RWPE1 (cell line): Measurements from ENCODE around the gene PDE3B.

Source experiments
- CTCF ChIA-PET: fragments of 350-600 bp; sonication (Branson Sonifier 250); formaldehyde crosslinking; extraction: SDS; loops from one replicate; lab custom pipeline; 2021; lab: Yijun Ruan, JAX
- POLR2A ChIA-PET: fragments of 400-600 bp; formaldehyde crosslinking; extraction: SDS; loops from one replicate; lab custom pipeline; 2020; ENCODE audit warnings: antibody characterized with exemption; ENCODE audit not compliant: low non-redundant PET; lab: Yijun Ruan, JAX
- DNase-seq: peaks from one replicate; pipeline ENCODE4 v3.0.0; 2012; ENCODE audit warnings: low spot score
- H3K27ac ChIP-seq: fragments of 450-650 bp; 2 replicates; pipeline ENCODE4 v1.5.1; 2017
- TF ChIP-seq, protein P1 (sequence below): fragments of 450-650 bp; conservative IDR thresholded peaks from 2 replicates; pipeline ENCODE4 v1.5.1; 2017; ENCODE audit warnings: low read depth, mild to moderate bottlenecking

The PDE3B gene

DNA sequence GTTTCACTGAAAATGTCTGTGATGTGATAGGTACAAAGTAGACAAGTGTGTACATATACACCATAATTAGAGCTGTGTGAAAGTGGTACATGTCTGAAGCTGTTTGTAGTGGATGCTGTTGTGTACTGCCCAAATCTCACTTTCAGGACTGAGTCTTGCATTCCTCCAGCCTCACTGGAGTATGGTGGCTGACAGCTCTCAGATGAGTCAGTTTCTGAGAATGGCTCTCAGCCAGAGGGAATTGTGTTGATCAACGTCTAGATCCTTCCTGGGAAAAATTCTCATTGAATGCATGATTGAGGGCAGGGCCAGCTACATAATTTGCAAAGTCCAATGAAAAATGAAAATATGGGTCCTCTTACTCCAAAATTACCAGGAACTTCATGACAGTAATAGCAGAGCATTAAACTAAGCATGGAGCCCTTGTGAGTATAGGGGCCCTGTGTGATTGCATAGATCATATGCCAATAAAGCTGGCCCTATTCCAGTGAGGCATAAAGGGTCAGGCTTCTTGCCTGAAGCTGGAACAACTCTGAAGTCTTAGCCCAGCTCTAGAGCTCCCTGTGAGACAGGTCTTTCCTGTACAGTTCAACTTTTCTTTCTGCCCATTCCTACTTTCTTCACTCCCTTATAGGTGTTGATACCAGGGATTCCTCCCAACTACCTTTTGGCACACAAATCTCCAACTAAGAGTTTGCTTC, 259.2 kb downstream of the PDE3B start:
- ChIA-PET CTCF (no interaction called here), POLR2A (interaction anchor here (0.8 kb wide), 1 partner anchor 11 kb away, joined by 3 read pairs; the partner anchor contains the start of gene CYP2R1)
- TF ChIP-seq, protein P1, sequence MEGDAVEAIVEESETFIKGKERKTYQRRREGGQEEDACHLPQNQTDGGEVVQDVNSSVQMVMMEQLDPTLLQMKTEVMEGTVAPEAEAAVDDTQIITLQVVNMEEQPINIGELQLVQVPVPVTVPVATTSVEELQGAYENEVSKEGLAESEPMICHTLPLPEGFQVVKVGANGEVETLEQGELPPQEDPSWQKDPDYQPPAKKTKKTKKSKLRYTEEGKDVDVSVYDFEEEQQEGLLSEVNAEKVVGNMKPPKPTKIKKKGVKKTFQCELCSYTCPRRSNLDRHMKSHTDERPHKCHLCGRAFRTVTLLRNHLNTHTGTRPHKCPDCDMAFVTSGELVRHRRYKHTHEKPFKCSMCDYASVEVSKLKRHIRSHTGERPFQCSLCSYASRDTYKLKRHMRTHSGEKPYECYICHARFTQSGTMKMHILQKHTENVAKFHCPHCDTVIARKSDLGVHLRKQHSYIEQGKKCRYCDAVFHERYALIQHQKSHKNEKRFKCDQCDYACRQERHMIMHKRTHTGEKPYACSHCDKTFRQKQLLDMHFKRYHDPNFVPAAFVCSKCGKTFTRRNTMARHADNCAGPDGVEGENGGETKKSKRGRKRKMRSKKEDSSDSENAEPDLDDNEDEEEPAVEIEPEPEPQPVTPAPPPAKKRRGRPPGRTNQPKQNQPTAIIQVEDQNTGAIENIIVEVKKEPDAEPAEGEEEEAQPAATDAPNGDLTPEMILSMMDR: no peak
- DNase-seq: peak; percentile 50
- no peak overlapping the region for H3K27ac ChIP-seq

DNA sequence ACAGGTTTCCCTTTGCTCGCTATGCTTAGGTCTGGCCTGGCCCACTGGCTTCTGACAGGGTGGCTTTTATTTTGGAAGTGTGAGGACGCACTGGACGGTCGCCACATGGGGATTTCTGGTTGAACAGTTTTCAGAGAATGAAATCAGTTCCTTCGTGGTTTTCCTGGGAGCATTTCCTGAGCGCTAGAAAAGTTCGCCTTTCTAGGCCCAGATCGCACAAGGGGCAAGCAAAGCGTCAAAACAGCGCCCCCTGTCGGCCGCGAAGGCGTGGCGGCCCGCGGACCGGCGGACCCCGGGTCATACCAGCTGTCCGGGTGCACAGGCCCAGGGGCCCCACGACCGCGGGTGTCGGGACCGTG, 261.1 kb downstream of the PDE3B start:
- no peak for DNase-seq
- POLR2A ChIA-PET: no interaction called here
- no peak overlapping the region for H3K27ac ChIP-seq
- TF ChIP-seq, protein P1: peak; percentile 57
- CTCF ChIA-PET: interaction anchor here (0.6 to 0.9 kb wide), 2 partner anchors 193 to 692 kb away, joined by 4 to 5 read pairs; no protein-coding TSS in a partner anchor

DNA sequence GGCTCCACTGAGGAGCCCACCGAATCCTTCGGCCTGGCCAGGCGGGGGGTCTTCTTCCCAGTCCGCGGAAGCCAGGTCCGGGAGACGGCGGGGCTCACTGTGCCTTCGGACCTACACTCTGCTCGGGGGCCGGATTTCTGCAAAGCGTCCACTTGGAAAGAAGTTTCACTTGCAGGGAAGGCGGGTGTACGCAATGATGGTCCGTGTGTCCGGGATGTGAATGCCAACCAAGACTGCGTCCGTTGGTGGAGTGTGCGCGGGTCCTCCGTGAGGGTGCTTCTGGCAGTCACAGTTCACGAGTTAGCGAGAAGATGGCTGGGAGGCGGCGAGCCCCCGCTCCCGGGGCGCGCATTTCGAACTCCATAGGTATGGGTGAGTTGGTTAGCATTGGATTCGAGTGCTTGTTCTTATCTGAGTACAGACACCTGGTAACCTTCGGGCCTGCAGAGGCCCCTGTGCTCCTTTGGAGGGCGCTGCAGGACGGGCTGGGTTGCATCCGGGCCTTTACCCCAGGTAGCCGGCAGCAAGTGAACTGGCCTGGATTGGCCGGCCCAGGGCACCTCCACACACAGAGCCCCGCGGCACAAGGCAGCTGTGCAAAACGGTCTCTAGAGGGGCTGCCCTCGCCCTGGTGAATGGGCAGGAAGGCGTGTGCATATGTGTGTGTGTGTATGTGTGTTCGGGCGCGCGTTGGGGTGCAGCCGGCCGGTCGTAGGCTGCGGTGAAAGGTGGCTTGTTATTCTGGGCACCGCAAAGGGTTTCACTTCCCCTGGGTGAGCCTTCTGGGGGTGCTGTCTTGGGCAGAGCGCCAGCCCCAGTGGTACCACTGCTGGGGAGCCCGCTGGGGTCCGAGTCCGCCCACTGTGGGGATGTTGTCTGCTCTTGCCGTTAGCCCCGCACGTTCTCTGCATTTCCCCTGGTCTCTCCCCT, 261.8 kb downstream of the PDE3B start:
- CTCF ChIA-PET: interaction anchor here (0.6 to 3.2 kb wide), 3 partner anchors 116 to 691 kb away, joined by 4 to 18 read pairs (median 5); no protein-coding TSS in a partner anchor
- POLR2A ChIA-PET: no interaction called here
- TF ChIP-seq, protein P1: 0 out of 2 replicates have a peak, but pooled peaks have one; percentile 32
- no peak overlapping the region for H3K27ac ChIP-seq
- DNase-seq: no peak

DNA sequence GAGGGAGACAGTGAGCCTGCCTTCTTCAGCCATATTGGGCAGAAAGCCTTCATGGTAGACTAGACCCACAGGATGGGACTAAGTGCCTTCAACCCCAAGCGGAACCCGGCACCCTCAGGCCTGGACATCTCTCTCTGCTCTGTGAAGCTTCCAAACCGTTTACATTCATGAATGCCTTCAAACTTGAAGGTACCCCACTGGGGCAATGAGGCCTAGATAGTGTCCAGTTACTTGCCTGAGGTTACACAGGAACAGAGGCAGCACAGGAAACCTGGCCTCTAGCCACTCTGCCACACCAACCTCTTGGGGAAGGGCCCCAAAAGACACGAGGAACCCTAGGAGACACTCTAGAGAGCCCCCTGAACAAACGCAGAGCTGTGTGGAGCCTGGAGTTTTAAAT, 263.0 kb downstream of the PDE3B start:
- H3K27ac ChIP-seq: no peak overlapping the region

DNA sequence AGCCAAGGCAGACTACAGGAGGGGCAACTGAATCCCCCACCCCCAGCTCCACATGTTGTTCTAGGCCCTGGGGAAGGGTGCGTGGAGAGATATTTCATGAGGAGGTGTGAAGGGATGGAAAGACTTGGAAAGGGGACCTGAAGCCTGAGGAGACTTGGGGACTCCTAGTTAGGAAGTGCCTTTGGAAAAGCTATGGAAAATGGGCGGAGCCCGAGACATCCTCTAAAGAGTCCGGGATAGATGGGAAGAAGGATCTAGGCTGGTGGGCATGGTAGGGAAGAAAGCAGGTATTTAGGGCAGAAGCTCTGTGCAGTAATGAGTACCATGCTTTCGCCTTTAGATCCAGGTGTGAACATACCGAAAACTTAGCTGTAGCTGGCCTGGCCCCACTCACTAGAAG, 263.4 kb downstream of the PDE3B start:
- POLR2A ChIA-PET: no interaction called here
- CTCF ChIA-PET: interaction anchor here (0.7 to 3.2 kb wide), 6 partner anchors 118 to 600 kb away, joined by 3 to 18 read pairs (median 5); no protein-coding TSS in a partner anchor
- DNase-seq: no peak
- H3K27ac ChIP-seq: no peak overlapping the region
- TF ChIP-seq, protein P1: no peak

More for the DNA sequence above, 263.0 kb downstream of the PDE3B start:
- TF ChIP-seq, protein P1: no peak
- POLR2A ChIA-PET: no interaction called here
- CTCF ChIA-PET: interaction anchor here (0.7 to 3.2 kb wide), 2 partner anchors 117 to 272 kb away, joined by 3 to 18 read pairs; no protein-coding TSS in a partner anchor
- no peak for DNase-seq
